GM12878 (cell line): ENCODE results near the gene PQBP1. TPM values are rescaled to one million over a fixed set of nuclear protein-coding genes. Genes with fewer than 3 reads are reported as not detected.

Experiments
- DPF2 ChIP-seq: fragments of 450-650 bp; IDR thresholded peaks from 2 replicates; pipeline ENCODE4 v1.6.1; 2017; ENCODE audit warnings: mild to moderate bottlenecking
- FOXM1 ChIP-seq: IDR thresholded peaks from 2 replicates; pipeline ENCODE4 v1.6.1; 2012; ENCODE audit warnings: low read depth, mild to moderate bottlenecking, inconsistent platforms, low read length, moderate library complexity
- GATAD2B ChIP-seq: fragments of 450-650 bp; conservative IDR thresholded peaks from 2 replicates; pipeline ENCODE4 v1.6.1; 2017; ENCODE audit warnings: low read depth, mild to moderate bottlenecking, moderate library complexity
- HDAC2 ChIP-seq: fragments of 200-600 bp; sonication (generic); IDR thresholded peaks from 2 replicates; pipeline ENCODE4 v1.6.1; 2017
- HDGF ChIP-seq: fragments of 450-650 bp; IDR thresholded peaks from 2 replicates; pipeline ENCODE4 v1.6.1; 2016; ENCODE audit warnings: antibody characterized with exemption
- KDM1A ChIP-seq: fragments of 200-600 bp; sonication (generic); IDR thresholded peaks from 2 replicates; pipeline ENCODE4 v1.6.1; 2016; ENCODE audit warnings: borderline replicate concordance
- KLF5 ChIP-seq: fragments of 450-650 bp; IDR thresholded peaks from 2 replicates; pipeline ENCODE4 v1.6.1; 2014; ENCODE audit warnings: mild to moderate bottlenecking; ENCODE audit not compliant: partially characterized antibody
- LARP7 ChIP-seq: fragments of 450-650 bp; IDR thresholded peaks from 2 replicates; pipeline ENCODE4 v1.6.1; 2017; ENCODE audit warnings: mild to moderate bottlenecking
- MTA3 ChIP-seq: IDR thresholded peaks from 2 replicates; pipeline ENCODE4 v1.6.1; 2012; ENCODE audit warnings: low read length, inconsistent platforms, borderline replicate concordance
- MXI1 ChIP-seq: fragments of 150-350 bp; IDR thresholded peaks from 2 replicates; pipeline ENCODE4 v1.6.1; 2011; ENCODE audit warnings: low read depth, mild to moderate bottlenecking, inconsistent platforms, low read length, improper control_type of control experiment
- POLR2AphosphoS2 ChIP-seq: IDR thresholded peaks from 2 replicates; pipeline ENCODE4 v1.6.1; 2011; ENCODE audit warnings: low read depth, mild to moderate bottlenecking, low read length, improper control_type of control experiment, moderate library complexity
- RBBP5 ChIP-seq: fragments of 200-600 bp; sonication (generic); conservative IDR thresholded peaks from 2 replicates; pipeline ENCODE4 v1.6.1; 2016
- RUNX3 ChIP-seq: IDR thresholded peaks from 2 replicates; pipeline ENCODE4 v1.6.1; 2012; ENCODE audit warnings: low read length, inconsistent platforms
- STAT1 ChIP-seq: fragments of 450-650 bp; conservative IDR thresholded peaks from 2 replicates; pipeline ENCODE4 v1.6.1; 2014; ENCODE audit warnings: antibody characterized with exemption, mild to moderate bottlenecking
- STAT3 ChIP-seq: IDR thresholded peaks from 2 replicates; pipeline ENCODE4 v1.6.1; 2011; ENCODE audit warnings: low read depth, low read length, improper control_type of control experiment
- SUPT20H ChIP-seq: IDR thresholded peaks from 2 replicates; pipeline ENCODE4 v1.6.1; 2011; ENCODE audit warnings: low read depth, mild to moderate bottlenecking, low read length, moderate library complexity, borderline replicate concordance; ENCODE audit not compliant: control insufficient read depth
- TAF1 ChIP-seq: IDR thresholded peaks from 2 replicates; pipeline ENCODE4 v1.6.1; 2011; ENCODE audit warnings: mild to moderate bottlenecking, low read depth, low read length, borderline replicate concordance
- TARDBP ChIP-seq: IDR thresholded peaks from 2 replicates; pipeline ENCODE4 v1.6.1; 2016; ENCODE audit warnings: borderline replicate concordance
- USF2 ChIP-seq: IDR thresholded peaks from 2 replicates; pipeline ENCODE4 v1.6.1; 2011; ENCODE audit warnings: low read depth, low read length, improper control_type of control experiment, borderline replicate concordance
- ZNF274 ChIP-seq: IDR thresholded peaks from one replicate; pipeline ENCODE4 v1.8.0; 2011; ENCODE audit not compliant: insufficient read length, insufficient read depth
- ZSCAN29 ChIP-seq: fragments of 450-650 bp; IDR thresholded peaks from 2 replicates; pipeline ENCODE4 v1.6.1; 2017; ENCODE audit warnings: mild to moderate bottlenecking, moderate library complexity
- ZZZ3 ChIP-seq: IDR thresholded peaks from 2 replicates; pipeline ENCODE4 v1.6.1; 2011; ENCODE audit warnings: low read depth; ENCODE audit not compliant: control insufficient read depth, insufficient read length
- polyA plus RNA-seq, 11 experiments: library from polyadenylated mRNA; depleted of rRNA in 4 of 11; unstranded in 6 of 11; stranded (reverse) in 5 of 11; fragments of >200 nt; fragmentation: Nextera tagmentation in 4 of 11; fragmentation: Illumina TruSeq in 1 of 11; extraction: Ambion mirVana in 4 of 11; extraction: Trizol in 1 of 11; gene quantifications; 1 replicate in 1 of 11; 2 replicates in 10 of 11; pipeline versions ENCODE4 v1.2.1 to v1.2.3, GENCODE V29; 2011 to 2016; ENCODE audit warnings: inconsistent platforms in 2 of 11, missing spikeins in 2 of 11, low read depth in 1 of 11
- total RNA-seq, 4 experiments: library from RNA; depleted of rRNA in 3 of 4; stranded (reverse); fragments of >200 nt in 3 of 4; fragmentation: Illumina TruSeq in 1 of 4; extraction: Trizol in 1 of 4; gene quantifications; 2 replicates each; pipeline versions ENCODE4 v1.2.1 to v1.2.3, GENCODE V29; 2013 to 2021
- TF ChIP-seq, protein P1 (sequence below): fragments of 450-650 bp; formaldehyde crosslinking; IDR thresholded peaks from 2 replicates; pipeline ENCODE4 v1.4.0; 2022; ENCODE audit warnings: mild to moderate bottlenecking, moderate library complexity
- TF ChIP-seq, protein P2 (sequence below): fragments of 450-650 bp; IDR thresholded peaks from 2 replicates; pipeline ENCODE4 v1.6.1; 2018; ENCODE audit warnings: borderline replicate concordance, mild to moderate bottlenecking; ENCODE audit not compliant: partially characterized antibody

PQBP1 gene
- total and polyA plus RNA-seq, 10 of the 15 experiments (the other 5 are each of a cell fraction or from before 2014, with no cell fraction given), result 12.5 to 74.8 (median 68.5) TPM

GRCh38 chrX:48911412-48912182 lies 13.9 kb downstream of the PQBP1 start, which contains the start of gene SLC35A2 (continued):
- TF ChIP-seq DPF2 (no peak), LARP7 (peak; percentile 65), MXI1 (peak; percentile 59), KLF5 (no peak), ZZZ3 (no peak), TARDBP (peak; percentile 23; the same call in 1 of the 2 replicates), HDAC2 (no peak), STAT1 (no peak), STAT3 (no peak), TAF1 (0 out of 2 replicates have a peak, but pooled peaks have one; percentile 40), RBBP5 (no peak), HDGF (no peak), ZSCAN29 (no peak), RUNX3 (peak; percentile 84), USF2 (no peak; the same call in 1 of the 2 replicates), FOXM1 (peak; percentile 3), ZNF274 (no peak), GATAD2B (no peak), MTA3 (peak; percentile 95; the same call in 1 of the 2 replicates), SUPT20H (no peak), KDM1A (no peak), POLR2AphosphoS2 (peak; percentile 99)
- TF ChIP-seq, protein P1, sequence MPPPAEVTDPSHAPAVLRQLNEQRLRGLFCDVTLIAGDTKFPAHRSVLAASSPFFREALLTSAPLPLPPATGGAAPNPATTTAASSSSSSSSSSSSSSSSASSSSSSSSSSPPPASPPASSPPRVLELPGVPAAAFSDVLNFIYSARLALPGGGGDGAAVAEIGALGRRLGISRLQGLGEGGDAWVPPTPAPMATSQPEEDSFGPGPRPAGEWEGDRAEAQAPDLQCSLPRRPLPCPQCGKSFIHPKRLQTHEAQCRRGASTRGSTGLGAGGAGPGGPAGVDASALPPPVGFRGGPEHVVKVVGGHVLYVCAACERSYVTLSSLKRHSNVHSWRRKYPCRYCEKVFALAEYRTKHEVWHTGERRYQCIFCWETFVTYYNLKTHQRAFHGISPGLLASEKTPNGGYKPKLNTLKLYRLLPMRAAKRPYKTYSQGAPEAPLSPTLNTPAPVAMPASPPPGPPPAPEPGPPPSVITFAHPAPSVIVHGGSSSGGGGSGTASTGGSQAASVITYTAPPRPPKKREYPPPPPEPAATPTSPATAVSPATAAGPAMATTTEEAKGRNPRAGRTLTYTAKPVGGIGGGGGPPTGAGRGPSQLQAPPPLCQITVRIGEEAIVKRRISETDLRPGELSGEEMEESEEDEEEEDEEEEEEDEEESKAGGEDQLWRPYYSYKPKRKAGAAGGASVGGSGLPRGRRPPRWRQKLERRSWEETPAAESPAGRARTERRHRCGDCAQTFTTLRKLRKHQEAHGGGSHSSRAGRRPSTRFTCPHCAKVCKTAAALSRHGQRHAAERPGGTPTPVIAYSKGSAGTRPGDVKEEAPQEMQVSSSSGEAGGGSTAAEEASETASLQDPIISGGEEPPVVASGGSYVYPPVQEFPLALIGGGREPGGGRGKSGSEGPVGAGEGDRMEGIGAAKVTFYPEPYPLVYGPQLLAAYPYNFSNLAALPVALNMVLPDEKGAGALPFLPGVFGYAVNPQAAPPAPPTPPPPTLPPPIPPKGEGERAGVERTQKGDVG (CRISPR knock-in tag), result no peak
- TF ChIP-seq, protein P2, sequence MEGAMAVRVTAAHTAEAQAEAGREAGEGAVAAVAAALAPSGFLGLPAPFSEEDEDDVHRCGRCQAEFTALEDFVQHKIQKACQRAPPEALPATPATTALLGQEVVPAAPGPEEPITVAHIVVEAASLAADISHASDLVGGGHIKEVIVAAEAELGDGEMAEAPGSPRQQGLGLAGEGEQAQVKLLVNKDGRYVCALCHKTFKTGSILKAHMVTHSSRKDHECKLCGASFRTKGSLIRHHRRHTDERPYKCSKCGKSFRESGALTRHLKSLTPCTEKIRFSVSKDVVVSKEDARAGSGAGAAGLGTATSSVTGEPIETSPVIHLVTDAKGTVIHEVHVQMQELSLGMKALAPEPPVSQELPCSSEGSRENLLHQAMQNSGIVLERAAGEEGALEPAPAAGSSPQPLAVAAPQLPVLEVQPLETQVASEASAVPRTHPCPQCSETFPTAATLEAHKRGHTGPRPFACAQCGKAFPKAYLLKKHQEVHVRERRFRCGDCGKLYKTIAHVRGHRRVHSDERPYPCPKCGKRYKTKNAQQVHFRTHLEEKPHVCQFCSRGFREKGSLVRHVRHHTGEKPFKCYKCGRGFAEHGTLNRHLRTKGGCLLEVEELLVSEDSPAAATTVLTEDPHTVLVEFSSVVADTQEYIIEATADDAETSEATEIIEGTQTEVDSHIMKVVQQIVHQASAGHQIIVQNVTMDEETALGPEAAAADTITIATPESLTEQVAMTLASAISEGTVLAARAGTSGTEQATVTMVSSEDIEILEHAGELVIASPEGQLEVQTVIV, result no peak
